EL (cell line): ENCODE results near the gene CNGA3.

Source experiments
- DNase-seq: peaks from one replicate; pipeline ENCODE4 v3.0.0-alpha.2; 2016

CNGA3 gene

DNA sequence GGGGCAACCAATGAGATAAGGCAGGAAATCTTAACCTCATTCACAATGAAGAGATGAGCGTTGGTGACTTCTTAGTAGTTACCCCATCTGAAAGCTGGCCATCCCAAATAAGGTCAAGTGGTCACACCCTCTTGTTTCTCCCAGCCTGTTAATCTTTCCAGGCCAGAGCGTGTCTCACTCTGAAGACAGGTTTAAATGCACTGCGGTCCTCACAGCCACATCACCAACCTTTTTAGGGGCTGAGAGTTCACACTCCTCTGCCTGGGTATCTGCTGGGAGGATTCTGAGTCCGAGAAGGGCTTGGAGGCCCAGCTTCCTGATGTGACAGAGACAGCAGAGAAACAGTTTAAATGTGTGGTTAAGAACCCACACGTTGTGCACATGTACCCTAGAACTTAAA lies 13.3 kb upstream of the CNGA3 start:
- no peak for DNase-seq

DNA sequence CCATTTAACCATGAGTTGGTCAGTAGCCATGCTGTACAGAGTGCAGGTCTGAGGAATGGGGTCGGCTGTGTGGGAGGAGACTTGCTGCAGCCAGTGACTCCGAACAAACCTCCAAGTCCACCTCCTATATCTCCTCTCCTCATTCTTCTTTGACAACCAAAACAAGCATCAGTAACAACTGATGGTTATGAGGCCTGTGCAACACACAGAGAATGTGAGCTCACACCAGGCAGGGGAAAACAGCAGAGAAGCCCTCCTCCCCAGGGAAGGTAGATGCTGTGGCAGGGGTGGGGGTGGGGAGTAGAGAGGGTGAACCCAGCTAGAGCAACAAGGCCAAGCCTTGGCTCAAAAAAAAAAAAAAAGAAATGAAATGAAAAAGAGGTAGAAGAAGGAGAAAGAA lies 12.3 kb upstream of the CNGA3 start:
- peak; percentile 7 for DNase-seq

DNA sequence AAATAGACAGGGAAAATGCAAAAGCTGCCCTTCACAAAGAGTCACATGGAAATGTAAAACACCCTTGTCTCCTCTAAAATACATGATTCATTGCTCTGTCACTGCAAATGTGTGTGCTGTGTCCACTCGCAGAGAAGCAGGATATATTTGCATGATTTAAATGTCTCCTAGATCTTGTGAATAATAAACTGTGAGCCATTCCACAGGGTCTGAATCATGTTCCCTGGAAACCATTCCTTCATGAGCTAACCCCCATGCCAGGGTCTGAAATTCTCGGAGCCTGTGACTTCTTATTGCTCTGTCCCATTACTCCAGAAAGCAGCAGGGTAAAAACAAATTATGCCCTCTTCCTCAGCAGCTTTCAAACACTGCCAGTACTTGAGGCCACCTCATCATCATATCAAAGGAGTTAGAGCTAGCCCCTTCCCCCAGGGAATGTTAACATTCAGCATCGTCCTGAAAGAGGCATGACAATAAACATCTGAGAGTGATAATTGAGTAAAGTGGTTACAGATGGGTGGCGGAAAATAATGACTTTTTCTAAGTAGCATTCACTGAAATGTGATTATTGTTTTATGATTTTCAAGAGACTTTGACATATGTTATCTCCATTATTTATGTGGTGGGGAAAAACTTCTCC lies 11.7 kb upstream of the CNGA3 start:
- peak; percentile 92 for DNase-seq

DNA sequence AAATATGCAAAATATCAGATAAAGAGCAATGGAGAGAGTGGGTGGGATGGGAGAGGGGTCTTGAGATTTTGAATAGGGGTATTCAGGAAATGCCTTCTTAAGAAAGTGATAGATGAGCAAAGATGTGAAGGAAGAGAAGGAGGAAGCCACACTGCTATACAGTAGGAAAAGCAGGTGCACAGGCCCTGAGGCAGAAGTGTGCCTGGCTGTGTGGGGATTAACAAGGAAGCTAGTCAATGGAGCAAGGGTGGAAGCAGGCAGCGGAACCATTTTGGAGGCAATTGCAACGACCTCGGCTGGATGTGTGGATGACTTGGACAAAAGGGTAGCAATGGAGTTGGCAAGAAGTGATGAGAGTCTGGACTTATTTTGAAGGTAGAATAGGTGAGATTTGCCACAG lies 11.0 kb upstream of the CNGA3 start:
- no peak for DNase-seq

DNA sequence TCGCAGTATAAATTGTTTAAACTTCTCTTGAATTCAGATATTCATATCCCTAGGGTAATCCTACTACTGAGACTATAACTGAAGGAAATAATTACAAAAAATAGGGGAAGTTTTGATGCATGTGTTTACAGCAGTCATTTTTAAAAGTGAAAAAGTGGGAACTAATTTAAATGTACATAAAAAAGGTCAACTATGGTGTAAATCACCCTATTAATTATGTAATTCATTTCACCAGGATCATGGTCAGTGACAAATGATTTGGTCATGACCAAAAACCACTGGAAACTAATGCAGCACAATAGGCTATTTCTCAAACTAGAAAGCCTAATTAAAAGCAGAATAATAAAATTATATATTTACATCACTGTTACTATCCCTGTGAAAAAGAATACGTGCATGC lies 5.0 kb upstream of the CNGA3 start:
- DNase-seq: no peak

DNA sequence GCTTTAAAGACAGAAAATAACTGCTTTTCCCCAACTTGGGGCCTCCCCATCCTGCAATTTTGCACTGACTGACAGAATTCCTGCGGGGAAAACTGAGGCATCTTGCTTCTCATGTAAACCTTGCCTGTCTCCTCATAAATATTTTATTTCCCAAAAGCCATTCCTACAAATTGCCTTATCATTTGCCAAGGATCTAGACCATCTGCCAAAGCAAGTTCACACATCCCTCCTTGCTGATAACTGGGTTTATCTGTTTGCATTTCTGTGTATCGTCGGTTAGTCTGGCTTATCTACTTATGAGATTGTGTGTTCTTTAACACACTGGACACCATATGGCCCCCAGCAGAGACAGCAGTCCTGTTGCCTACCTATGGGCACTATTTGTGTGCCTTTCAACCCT lies 3.0 kb upstream of the CNGA3 start:
- DNase-seq: no peak

DNA sequence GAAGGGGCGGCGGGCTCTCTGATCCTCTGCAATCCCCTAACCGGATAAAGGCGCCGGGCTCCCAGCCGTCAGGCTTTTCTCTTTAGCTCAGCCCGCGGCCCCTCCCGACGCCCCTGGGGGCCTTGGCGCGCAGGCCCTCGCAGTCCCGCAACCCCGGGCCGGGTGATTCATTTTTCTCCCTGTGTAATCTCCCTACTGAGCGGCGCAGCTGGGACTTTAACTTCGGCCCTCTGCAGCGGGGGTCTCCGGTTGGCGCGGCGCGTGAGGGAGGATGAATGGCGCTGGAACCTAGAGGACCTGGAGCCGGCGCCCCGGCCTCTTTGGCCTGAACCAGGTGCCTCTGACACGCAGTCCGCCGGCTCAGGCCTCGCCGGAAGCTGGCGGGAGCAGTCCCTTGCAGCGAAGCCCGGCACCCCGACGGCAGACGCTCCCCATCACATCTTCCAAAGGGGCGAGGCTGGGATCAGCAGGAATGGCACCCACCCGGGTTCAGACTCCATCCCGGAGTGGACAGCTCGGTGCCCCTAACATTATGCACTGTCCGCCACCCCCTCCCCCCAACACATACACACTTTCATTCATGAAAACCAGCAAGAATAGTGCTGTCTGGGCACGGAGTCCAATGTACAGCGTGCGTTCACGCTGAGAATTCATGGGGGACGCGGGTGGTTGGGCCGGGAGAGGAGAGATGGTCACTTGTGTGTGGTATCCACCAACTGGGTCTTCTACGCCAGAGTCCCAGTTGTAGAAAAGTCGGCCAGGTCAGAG lies 1.2 kb downstream of the CNGA3 start:
- DNase-seq: no peak

DNA sequence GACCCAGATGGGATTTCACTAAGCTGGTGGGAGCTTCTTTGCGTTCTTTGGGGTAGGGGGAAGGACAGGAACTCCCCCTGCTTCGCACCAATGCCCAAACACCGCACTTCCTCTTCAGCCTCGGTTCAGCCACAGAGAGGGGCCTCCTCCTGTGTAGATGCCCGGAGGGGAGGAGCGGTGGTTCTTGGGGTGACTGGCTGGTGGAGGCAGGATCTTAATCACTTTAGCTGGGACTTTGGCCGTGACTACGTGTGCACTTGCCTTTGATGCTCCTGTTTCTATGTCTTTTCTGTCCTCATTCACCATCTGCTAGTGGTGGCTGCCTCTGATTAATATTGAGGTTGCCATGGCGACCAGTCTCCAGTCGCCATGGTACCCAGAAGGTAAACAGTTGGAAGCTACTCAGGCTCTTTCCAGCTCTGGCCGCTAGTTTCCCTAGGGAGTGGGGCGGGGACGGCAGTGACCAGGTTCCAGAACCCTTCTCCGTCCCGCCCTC lies 1.9 kb downstream of the CNGA3 start:
- no peak for DNase-seq

DNA sequence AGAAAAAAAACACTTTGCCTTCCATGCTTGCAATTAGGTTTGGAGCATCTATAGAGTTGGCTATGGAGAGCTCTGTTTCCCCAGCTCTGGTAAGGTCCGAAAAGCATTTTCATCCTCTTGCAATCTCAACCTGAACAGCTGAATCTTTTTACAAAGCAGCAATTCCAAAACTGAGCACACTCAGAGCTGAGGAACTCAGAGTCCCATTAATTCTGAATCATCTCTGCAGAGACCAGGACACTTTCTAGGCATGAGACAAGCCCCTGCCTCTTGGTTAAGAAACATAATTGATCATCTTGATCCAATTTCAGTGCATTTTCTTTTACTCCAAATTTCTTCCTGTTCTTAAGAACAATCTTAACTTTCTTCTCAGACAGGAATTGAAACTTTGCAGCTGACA lies 4.2 kb downstream of the CNGA3 start:
- DNase-seq: no peak

DNA sequence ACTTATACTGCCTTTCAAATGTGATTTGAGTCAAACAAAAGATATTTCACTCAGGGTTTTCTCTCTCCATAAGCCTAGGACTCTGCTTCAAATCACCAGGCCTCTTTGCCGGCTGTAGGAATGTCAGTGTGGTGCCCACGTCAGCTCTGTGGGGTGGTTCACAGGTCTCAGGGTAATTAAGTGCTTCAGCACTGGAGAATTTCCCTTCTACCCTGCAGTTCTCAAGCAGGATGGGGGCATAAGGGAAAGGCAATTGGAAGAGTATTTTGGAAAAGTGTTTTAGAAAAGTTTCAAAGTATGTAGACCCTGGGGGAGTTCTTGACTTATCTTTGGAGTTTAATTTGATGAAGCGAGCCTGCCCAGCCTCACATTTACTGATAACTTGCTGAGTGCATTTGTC lies 9.6 kb downstream of the CNGA3 start:
- no peak for DNase-seq

DNA sequence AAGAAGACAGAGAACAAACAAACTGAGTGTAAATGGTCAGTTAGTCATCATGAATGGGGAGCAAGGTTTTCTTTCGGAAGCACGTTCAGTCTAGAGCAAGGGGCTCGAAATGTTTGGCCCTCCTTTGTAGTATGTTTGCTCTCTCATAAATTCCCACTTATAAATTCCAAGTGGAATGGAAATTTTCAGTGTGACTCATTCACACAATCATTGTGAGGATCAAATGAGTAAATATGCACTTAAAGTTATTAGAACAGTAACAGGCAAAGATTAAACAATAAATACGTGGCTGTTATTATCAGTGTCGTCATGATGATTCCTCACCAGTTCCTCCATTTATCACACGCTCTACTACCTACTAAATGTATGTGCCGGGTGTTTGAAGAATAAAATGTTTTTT lies 10.5 kb downstream of the CNGA3 start:
- no peak for DNase-seq

DNA sequence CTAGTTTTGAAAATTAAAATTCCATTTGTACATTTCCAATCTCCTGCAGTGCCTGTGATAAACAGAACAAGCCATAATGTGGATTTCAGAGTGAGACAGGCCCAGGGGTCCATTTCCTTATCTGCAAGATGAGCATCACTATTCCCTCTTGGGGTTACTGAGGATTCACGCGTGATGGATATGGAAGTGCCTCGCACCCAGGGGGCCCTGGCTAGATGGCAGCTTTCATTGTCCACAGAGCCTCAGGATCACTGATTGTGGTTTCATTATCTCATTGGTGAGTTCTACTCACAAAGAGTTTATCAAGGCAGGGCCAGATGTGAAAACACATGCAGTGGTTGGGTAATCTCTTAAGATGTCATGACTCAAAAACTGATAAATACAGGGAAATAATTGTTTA lies 11.6 kb downstream of the CNGA3 start:
- DNase-seq: no peak

DNA sequence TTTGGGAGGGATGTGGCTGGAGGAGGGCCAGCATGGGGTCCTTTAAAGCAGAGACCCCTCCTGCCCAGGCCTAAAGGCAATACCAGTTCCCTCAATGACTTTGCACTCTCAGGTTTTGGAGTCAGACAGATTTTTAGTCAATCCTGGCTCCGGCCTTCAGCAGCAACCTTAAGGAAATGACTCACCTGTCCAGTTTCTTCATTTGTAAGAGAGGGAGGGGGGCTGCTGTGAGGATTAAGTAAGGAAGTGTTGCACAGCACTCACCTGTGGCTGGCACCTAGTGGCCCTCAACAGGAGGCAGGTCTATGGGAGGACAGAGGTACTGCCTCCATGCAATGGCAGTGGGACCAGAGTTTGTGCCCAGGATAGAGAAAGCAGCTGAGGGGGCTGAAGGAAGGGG lies 13.7 kb downstream of the CNGA3 start:
- no peak for DNase-seq

DNA sequence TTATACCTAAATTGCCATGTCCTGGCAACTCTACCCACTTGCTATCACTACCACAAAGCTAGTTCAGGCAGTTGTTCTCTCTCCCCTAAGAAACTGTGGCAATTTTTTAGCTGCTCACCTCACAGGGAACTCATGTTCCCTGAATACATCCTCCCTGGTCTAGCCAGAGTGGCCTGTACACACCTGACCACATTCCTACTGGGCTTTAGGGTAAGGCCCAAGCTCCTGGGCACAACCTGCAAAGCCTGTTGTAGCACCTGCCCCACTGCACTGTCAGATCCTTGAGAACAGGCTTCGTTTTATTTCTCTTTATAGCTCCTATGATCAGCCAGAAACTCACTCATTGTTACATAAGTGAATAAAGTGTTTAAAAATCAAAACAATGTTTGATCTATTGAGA lies 21.5 kb downstream of the CNGA3 start:
- no peak for DNase-seq

DNA sequence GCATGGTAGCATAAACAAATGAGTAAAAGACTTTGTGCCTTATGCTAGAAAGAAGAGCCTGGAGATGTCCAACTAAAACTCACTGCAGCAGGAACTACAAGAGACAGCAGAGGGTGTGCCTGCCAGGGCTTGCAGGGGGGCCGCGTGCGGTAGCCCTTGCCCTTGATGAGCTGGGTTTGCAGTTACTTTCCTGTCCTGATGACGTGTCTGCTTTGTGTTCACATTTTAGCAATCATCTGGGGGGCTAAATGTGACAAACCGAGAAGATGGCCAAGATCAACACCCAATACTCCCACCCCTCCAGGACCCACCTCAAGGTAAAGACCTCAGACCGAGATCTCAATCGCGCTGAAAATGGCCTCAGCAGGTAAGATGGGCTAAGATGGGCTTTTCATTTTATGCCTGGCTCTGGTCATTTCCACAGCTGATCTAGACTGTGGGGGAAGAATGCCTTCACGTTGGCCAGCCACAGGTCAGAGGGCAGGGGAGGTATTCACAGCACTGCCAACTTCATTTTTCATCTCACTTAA lies 23.5 kb downstream of the CNGA3 start:
- no peak for DNase-seq

DNA sequence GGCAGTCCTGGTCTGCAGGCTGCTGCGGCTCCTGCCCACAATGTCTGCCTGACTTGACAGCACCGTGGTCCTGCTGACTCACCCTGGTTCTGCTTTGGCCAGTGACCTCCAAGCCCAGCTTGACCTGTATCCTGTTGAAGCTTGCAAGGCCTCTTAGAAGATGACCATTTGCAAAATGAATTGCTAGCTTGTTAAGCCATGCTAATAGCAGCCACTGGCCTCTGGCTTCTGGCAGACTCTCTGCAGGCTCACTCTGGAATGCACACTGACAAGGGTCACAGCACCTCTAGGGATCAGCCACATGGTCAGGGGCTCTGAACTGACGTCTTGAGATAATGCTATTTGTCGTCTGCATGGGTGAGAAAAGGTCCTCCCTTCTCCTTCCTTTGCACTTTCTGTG lies 25.9 kb downstream of the CNGA3 start:
- no peak for DNase-seq

DNA sequence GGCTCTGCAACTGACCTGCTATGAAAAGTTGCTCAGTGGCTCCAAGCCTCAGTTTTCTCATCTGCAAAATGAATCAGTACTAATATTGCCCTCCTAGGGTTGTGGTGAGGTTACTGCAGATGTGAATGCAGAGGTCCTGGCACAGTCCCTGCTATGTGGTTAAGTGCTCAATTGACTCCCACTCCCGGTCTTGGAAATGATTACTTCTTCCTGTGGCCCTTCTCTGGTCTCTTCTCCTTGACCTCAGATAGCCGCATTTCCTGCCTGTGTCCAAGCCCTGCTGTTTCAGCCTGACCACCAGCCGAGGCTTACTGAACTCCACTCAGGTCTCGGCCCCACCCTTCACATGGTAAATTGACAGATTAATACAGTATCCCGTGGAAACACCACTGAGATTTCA lies 26.3 kb downstream of the CNGA3 start:
- no peak for DNase-seq

DNA sequence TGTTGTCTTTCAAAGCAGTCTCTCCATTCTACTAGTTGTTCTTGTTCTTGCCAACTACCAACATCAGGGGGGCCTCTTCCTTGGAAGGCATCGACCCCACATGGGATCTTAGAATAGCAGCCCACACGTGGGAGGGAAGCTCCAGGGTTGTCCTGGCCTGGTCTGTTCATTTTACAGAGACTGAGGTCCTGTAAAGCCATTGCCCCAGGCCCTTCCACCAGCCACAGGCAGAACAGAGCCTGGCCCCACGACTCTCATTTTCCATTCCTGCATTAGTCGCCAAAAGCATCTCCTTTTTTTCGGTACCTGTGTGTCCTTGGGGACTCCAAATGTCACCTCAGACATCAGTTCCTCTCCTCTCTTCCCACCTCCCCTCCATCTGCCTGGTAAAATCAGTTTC lies 28.0 kb downstream of the CNGA3 start:
- DNase-seq: no peak

DNA sequence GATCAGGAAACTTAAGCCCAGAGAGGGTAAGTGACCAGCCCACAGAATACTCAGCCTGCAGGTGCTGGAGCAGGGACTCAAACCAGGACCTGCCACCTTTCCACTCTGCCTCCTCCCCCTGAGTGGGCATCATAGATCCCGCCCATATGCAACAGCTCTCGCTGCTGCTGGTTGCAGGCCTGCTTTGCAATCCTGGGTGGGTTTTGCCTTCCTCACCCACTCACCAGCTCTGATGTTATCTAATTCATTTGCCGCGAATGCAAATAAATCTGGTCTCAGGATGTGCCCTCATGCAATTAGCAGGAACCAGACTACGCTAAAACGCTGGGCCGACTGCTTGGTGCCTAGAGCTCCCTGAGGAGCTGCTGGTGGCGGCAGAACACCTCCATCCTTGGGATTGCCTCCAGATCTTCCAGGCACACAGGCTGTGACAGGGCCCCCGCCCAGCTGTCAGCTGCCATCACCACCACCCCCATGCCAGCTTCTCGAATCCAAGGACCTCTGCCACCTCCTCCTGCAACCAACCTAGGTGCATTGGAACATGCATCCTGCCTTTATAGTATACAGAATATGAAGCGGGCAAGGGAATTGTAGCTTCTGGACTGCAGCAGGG lies 28.8 kb downstream of the CNGA3 start:
- DNase-seq: no peak

DNA sequence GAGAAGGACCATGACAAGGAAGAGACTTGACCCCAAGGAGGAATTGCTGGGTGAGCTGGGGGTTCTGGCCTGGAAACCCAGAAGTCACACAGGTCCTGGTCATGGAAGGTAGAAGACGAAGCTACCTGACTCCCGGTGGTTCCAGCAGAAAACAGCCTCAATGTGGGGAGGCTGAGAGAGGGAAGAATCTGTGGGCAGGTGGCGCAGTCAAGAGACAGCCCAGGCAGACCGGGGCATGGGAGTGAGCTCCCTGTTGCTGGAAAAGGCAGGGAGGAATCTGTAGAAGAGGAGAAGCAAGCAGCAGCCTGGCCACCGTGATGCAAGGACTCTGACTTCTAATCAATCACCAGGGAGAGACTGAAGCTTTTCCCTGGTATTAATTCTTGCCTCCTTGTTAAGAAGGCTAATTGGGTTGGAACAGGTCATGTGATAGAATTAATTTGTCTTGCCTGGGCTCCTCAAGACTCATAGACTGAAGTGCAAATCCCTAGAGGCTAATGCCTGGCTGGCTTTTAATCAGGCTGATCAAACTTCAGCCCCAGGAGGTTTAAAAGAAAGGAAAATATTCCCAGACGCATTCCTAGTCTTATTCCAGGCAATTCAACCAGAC lies 30.1 kb downstream of the CNGA3 start:
- DNase-seq: no peak

DNA sequence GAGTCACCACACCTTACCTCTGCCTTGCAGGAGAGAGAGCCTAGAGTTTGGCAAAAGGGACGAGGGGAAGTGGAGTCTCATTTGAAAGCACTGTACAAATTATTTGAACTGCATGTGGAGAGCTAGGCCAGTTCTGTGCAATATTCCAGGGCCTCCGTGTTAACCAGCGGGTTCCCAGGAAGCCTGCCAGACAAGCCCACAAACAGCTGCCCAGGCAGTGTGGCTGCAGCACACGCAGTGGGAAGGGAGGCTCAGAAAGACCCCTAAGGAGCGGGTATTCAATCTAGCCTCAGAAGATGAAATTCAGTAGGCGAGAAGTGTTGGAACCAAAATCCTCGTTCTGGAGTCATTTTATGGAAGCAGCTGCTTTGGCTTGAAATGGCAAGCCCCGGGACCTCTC lies 30.7 kb downstream of the CNGA3 start:
- no peak for DNase-seq

DNA sequence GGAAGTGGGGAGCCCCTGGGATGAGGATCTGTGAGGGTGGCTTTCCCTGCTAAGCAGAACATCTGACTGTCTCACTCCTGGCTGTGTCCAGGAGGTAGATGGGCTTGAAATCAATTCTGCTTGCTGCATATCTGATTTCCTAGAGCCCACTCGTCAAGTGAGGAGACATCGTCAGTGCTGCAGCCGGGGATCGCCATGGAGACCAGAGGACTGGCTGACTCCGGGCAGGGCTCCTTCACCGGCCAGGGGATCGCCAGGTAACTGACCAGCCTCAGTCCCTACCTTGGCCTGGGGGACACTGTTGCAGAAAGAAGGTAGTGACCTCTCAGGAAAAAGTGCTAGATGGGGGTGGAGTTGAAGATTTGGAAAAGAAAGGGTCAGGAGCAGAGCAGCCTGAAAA lies 31.3 kb downstream of the CNGA3 start:
- no peak for DNase-seq

DNA sequence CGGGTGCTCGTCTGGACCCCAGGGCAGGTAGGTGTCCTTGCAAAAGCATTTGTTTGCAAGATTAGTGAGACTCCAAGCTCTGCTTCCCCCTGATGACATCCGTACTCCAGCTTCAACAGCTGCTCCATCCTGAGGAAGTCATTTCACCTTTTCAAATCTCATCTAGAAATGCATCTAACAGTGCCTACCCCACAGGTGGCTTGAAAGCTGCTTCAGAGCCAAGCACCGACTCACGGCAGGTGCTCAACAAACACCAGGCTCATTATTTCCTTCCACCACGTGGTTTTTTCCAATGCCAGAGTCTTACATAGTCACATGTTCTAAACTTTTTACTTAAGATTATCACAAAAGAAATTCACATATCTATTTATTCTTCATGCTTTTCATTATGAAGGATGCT lies 31.9 kb downstream of the CNGA3 start:
- no peak for DNase-seq

DNA sequence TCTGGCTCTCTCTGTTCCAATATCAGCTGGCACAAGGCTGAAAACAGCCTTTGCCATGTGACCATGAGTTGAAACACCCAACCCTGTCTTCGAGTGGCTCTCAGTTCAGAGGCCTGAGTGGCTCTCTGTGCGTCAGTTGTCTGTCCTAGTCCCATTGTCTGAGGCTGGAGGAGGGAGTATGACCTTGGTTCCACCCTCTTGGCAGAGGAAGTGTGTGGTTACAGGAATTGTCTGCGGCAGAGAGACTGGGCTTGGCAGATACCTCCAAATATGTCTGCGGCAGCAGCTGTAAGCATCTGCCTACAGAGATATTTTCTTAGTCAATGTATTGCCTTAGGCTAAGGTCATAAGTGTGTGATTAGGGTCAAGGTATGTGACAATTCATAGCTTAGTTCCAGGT lies 32.6 kb downstream of the CNGA3 start:
- no peak for DNase-seq
